ENCODE data around the gene UQCC3. TPM values are rescaled to one million over a fixed set of nuclear protein-coding genes. Genes with fewer than 3 reads are reported as not detected.

The UQCC3 gene
- total RNA-seq, 4 donors from 2014 or later: 0.51 to 6.6 (median 3.4) TPM

DNA sequence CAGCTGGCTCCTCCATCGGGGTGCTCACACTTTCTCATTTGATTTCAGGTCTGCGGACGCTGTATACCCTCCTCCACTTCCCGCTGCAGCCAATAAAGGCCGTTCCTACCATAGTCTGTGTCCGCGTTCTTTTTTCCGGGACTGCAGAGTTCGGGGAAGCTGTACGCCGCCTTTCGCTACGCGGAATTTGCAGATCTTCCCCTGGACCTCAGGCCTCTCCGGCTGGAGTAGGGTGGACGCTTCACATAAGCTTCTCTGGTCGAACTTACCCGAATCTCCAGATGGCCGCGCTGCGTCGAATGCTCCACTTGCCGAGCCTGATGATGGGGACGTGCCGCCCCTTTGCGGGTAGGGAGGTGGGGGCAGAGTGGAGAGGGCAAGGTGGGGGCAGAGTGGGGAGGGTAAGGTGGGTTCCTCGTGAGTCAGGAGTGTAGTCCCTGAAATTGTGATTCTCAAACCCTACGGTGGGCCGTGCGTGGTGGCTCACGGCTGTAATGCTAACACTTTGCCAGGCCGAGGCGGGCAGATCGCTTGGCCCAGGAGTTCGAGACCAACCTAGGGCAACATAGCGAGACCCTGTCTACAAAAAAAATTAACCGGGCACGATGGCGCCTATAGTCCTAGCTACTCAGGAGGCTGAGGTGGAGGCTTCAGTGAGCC lies 5.7 kb upstream of the UQCC3 start:
- TF ChIP-seq POLR2A (IDR thresholded peaks at IDR 0.05): no peak
- TF ChIP-seq, protein P1, sequence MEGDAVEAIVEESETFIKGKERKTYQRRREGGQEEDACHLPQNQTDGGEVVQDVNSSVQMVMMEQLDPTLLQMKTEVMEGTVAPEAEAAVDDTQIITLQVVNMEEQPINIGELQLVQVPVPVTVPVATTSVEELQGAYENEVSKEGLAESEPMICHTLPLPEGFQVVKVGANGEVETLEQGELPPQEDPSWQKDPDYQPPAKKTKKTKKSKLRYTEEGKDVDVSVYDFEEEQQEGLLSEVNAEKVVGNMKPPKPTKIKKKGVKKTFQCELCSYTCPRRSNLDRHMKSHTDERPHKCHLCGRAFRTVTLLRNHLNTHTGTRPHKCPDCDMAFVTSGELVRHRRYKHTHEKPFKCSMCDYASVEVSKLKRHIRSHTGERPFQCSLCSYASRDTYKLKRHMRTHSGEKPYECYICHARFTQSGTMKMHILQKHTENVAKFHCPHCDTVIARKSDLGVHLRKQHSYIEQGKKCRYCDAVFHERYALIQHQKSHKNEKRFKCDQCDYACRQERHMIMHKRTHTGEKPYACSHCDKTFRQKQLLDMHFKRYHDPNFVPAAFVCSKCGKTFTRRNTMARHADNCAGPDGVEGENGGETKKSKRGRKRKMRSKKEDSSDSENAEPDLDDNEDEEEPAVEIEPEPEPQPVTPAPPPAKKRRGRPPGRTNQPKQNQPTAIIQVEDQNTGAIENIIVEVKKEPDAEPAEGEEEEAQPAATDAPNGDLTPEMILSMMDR (IDR thresholded peaks at IDR 0.05): no peak
- DNase-seq: peak; percentile 52 to 59
- intact Hi-C loops (cut with DNase I; ENCODE audit: low total_unique reads): no loop called here
- peak overlapping the region; percentile 88 to 89 for H3K27ac ChIP-seq
- peaks cover 9 to 12% of the 10 kb centered on the region in 2 donors for H3K4me1 ChIP-seq
- H3K9me3 ChIP-seq: no peaks in the 10 kb centered on the region
- peak overlapping the region; percentile 75 to 92 for H3K4me3 ChIP-seq
- no peaks in the 10 kb centered on the region for H3K27me3 ChIP-seq
- H3K36me3 ChIP-seq: no peaks in the 10 kb centered on the region

DNA sequence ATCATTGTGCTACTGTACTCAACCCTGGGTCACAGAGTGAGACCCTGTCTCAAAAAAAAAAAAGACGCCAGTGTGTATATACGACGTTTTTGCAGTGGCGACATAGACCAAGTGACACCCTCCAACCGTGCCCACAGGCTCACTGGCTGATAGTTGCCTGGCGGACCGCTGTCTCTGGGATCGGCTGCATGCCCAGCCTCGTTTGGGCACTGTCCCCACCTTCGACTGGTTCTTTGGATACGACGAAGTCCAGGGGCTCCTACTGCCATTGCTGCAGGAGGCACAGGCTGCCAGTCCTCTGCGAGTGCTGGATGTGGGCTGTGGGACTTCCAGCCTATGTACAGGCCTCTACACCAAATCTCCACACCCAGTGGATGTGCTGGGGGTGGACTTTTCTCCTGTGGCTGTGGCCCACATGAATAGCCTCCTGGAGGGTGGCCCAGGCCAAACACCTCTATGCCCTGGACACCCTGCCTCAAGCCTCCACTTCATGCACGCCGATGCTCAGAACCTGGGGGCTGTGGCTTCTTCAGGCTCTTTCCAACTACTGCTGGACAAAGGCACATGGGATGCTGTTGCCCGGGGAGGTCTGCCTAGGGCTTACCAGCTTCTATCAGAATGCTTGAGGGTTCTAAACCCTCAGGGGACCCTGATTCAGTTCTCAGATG lies 5.1 kb upstream of the UQCC3 start:
- no peak for DNase-seq
- Histone ChIP-seq H3K4me3 (peak overlapping the region; percentile 75 to 92), H3K36me3 (no peaks in the 10 kb centered on the region), H3K4me1 (peaks cover 9 to 12% of the 10 kb centered on the region in 2 donors), H3K27me3 (no peaks in the 10 kb centered on the region), H3K27ac (peak overlapping the region; percentile 88 to 89), H3K9me3 (no peaks in the 10 kb centered on the region)
- intact Hi-C loops (cut with DNase I; ENCODE audit: low total_unique reads): no loop called here
- TF ChIP-seq, protein P1 (IDR thresholded peaks at IDR 0.05): no peak
- no peak for TF ChIP-seq POLR2A (IDR thresholded peaks at IDR 0.05)

DNA sequence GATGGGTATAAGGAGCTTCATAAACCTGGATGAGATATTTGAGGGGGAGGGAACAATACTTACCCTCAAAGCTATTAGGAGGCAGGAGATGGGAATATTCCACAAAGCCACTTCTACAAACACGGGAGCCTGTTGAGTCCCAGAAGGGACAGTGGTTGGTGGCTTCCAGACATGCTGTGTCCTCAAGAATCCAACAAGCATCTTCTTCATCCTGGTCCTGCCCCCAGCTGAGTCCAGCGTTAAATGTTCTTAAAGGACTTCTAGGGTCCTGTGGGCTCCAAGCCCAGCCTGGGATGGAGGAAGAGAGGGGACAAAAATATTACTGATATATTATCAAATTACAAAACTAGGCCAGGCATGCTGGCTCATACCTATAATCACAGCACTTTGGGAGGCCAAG lies 4.0 kb upstream of the UQCC3 start:
- H3K27ac ChIP-seq: peak overlapping the region; percentile 7 to 12
- intact Hi-C loops (cut with DNase I; ENCODE audit: low total_unique reads): no loop called here
- H3K27me3 ChIP-seq: no peaks in the 10 kb centered on the region
- DNase-seq: no peak
- no peaks in the 10 kb centered on the region for H3K9me3 ChIP-seq
- TF ChIP-seq, protein P1 (IDR thresholded peaks at IDR 0.05): no peak
- no peak for TF ChIP-seq POLR2A (IDR thresholded peaks at IDR 0.05)
- H3K36me3 ChIP-seq: no peaks in the 10 kb centered on the region
- H3K4me1 ChIP-seq: peaks cover 9 to 12% of the 10 kb centered on the region in 2 donors
- H3K4me3 ChIP-seq: no peak overlapping the region

DNA sequence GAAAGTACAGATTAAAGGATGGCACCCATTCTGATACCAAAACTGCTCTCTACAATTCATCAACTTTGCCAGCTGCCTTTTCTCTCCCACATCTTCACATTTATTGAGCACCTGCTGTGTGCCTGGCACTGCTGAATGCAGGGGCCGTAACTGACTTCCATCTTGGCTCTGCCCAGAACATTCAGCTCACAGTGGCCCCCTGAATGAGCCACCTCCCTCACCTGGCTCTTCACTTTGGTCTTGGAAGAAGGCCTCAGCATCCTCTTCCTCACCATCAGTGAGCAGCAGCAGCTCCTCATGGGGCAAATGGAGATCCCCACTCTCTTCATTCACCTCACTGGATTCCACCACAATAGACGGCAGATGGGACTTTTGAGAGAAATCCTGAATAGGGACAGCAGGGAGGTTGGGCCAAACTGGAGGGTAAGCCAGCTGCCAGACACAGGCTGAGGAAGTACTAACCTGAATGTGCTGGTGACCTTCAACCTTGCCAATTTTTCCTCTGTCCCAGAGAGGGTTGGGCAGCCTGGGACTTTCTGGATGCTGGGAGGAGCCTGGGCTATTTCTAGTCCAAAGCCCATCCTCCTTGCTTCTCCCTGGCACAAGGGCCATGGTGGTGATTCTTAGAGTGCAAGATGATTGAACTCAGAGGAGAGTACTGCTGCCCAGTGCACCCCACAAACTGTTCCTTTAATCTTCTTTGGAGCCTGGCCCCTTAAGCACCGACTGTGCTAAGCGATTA lies 1.9 kb upstream of the UQCC3 start:
- peaks cover 9 to 15% of the 10 kb centered on the region in 2 donors for H3K4me1 ChIP-seq
- no peaks in the 10 kb centered on the region for H3K36me3 ChIP-seq
- intact Hi-C loops (cut with DNase I; ENCODE audit: low total_unique reads): no loop called here

More for the DNA sequence above, 1.9 kb upstream of the UQCC3 start:
- TF ChIP-seq POLR2A (IDR thresholded peaks at IDR 0.05): no peak
- TF ChIP-seq, protein P1 (IDR thresholded peaks at IDR 0.05): no peak
- no peaks in the 10 kb centered on the region for H3K9me3 ChIP-seq
- no peak overlapping the region for H3K4me3 ChIP-seq
- H3K27ac ChIP-seq: no peak overlapping the region
- H3K27me3 ChIP-seq: no peaks in the 10 kb centered on the region
- DNase-seq: no peak
